HG03575 (cell line): ENCODE measurements around the gene JDP2.

Source experiments
- ATAC-seq: cut with Tn5 transposase; IDR thresholded peaks from one replicate; pipeline ENCODE4 v1.9.1; 2021; ENCODE audit not compliant: unreplicated experiment, insufficient number of reproducible peaks, low FRiP score; ENCODE audit errors: extremely low read depth

Gene JDP2

DNA sequence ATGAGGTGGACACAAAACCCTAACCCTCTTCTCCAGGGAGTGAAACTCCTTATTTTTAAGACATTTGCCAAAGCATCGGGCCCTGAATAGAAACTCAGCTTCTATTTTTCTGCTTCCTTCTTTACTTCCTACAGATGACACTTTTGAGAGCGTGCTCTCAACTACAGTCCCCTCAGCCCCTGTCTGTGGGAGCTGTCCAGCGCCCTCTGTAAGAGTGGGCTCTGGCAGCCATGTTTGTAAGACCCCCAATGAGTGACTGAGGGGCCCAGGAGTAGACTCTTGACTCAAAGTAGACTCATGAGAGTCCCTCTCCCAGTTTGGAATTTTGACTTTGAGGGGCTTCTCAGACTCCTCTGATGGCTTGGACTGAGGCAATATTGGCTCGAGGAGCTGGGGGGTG lies 68.9 kb downstream of the JDP2 start:
- no peak for ATAC-seq

- no peak for ATAC-seq
Measured at GRCh38 chr14:75497191-75497590, 69.4 kb downstream of the JDP2 start.

GRCh38 chr14:75497701-75498100 lies 69.9 kb downstream of the JDP2 start:
- ATAC-seq, result no peak

GRCh38 chr14:75499084-75499875 lies 71.5 kb downstream of the JDP2 start:
- no peak for ATAC-seq

- no peak for ATAC-seq
Measured at GRCh38 chr14:75501080-75501479, 73.3 kb downstream of the JDP2 start.

GRCh38 chr14:75504411-75504810 lies 76.6 kb downstream of the JDP2 start:
- no peak for ATAC-seq

GRCh38 chr14:75506930-75507329 lies 79.1 kb downstream of the JDP2 start:
- ATAC-seq, result no peak

- ATAC-seq, result no peak
Measured at GRCh38 chr14:75510547-75510946, 82.7 kb downstream of the JDP2 start.

DNA sequence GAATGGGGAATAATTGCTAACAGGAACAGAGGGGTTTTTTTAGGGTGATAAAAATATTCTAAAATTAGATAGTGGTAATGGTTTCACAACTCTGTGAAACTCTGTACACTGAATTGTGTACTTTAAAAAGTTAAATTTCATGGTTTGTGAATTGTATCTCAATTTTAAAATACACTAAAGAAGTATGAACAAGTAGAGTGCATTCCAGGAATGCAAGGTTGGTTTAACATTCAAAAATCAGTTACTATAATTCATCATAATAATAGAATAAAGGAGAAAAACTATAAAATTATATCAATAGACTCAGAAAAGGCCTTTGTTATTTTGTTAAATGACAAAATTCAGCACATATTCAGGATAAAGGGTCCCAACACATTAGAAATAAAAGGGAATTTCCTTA lies 83.4 kb downstream of the JDP2 start:
- ATAC-seq, result no peak

GRCh38 chr14:75513911-75514672 lies 86.3 kb downstream of the JDP2 start:
- ATAC-seq, result no peak

- no peak for ATAC-seq
Measured at GRCh38 chr14:75514673-75515628, 87.1 kb downstream of the JDP2 start.

GRCh38 chr14:75515629-75515996 lies 87.8 kb downstream of the JDP2 start:
- ATAC-seq, result no peak

- no peak for ATAC-seq
Measured at GRCh38 chr14:75518625-75519024, 90.8 kb downstream of the JDP2 start.

GRCh38 chr14:75519394-75519793 lies 91.6 kb downstream of the JDP2 start:
- no peak for ATAC-seq

GRCh38 chr14:75519826-75520728 lies 92.3 kb downstream of the JDP2 start:
- no peak for ATAC-seq

DNA sequence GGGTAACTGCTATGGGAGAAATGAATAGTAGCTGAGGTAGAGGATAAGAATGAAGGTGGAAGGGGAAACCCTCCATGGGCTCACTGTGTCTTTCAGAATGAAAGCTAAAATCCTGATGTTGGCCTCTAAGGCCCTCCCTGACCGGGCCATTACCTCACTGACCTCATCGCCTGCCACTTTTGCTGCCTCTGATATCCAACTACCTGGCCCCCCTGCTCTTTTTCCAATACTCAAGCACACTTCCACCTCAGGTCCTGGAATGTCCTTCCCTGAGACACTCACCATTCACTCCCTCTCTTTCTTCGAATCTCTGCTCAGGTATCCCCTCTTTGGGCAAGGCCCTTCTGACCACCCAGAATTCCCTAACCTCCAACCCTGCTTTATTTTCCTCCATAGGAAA lies 93.0 kb downstream of the JDP2 start:
- no peak for ATAC-seq

DNA sequence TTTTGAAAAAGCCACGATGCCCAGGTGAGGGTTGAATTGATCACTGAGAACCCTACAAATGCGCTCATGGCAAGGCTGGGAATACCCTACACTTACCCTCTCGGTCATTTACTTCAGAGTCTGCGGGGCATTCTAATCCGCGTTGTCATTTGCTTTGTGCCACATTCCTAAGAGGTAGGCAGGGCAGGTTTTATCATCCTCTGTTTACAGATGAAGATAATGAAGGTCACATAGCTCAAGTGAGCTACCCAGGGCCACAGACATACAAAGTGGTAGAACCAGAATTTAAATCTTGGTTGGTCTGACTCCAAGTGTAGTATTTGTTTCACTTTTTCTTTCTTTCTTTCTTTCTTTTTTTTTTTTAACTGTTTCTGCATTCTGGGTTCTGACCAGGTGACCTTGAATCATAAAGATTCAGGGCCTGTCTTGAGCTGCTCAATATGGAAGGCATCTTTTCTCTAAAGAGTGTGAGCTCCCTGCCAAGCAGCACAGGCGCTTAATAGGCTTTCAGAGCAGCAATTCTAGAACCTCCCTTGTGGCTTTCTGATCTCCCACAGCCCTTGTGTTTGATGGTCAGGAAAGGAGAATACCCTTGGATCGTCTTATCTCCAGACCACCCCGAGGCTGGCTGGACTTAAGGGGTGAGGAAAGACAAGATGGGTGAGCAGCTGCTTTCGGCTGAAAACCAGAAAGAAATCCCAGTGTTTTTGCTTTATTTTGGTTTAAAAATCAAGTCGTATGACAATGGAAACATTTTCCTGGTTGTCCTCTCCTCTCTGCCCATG lies 93.8 kb downstream of the JDP2 start:
- no peak for ATAC-seq
